ENCODE measurements around the gene SLC6A13. TPM values are rescaled to one million over a fixed set of nuclear protein-coding genes. Genes with fewer than 3 reads are reported as not detected.
A peak's percentile ranks its signal among the peaks of the same experiment; 100 is the strongest.

SLC6A13 gene
- total and polyA plus RNA-seq, 3 donors from 2014 or later = 3.5 to 12.5 (median 4.7) TPM

GRCh38 chr12:271161-271560, 8.5 kb upstream of the SLC6A13 start:
- no peaks in the 10 kb centered on the region for H3K4me1 ChIP-seq
- TF ChIP-seq POLR2A (IDR thresholded peaks at IDR 0.05) (no peak), CTCF (IDR thresholded peaks at IDR 0.05) (no peak)
- H3K4me3 ChIP-seq = no peak overlapping the region
- no peak overlapping the region for H3K27ac ChIP-seq
- intact Hi-C loops (cut with DNase I; ENCODE audit: low total_unique reads) = no loop called here
- DNase-seq = peak; percentile 32
- no peaks in the 10 kb centered on the region for H3K36me3 ChIP-seq (ENCODE audit: low read depth, missing control alignments)
- H3K27me3 ChIP-seq = no peaks in the 10 kb centered on the region
- 58 to 67% methylated on average over 4 of the region's 4 CpGs for WGBS, 2 donors
- no peaks in the 10 kb centered on the region for H3K9me3 ChIP-seq

- WGBS, 2 donors = 20 to 29% methylated on average over 3 of the region's 3 CpGs
- Histone ChIP-seq H3K4me1 (no peaks in the 10 kb centered on the region), H3K9me3 (no peaks in the 10 kb centered on the region), H3K36me3 (ENCODE audit: low read depth, missing control alignments) (no peaks in the 10 kb centered on the region), H3K4me3 (no peak overlapping the region), H3K27ac (no peak overlapping the region), H3K27me3 (no peaks in the 10 kb centered on the region)
- intact Hi-C loops (cut with DNase I; ENCODE audit: low total_unique reads) = no loop called here
- TF ChIP-seq CTCF (IDR thresholded peaks at IDR 0.05) (no peak), POLR2A (IDR thresholded peaks at IDR 0.05) (no peak)
- DNase-seq = peak; percentile 25
These were observed 6.6 kb upstream of the SLC6A13 start for GRCh38 chr12:269191-269590.

- no peaks in the 10 kb centered on the region for H3K27me3 ChIP-seq
- no peaks in the 10 kb centered on the region for H3K9me3 ChIP-seq
- intact Hi-C loops (cut with DNase I; ENCODE audit: low total_unique reads) = no loop called here
- WGBS, 2 donors = 42 to 48% methylated on average over 7 of the region's 7 CpGs
- no peak overlapping the region for H3K27ac ChIP-seq
- no peaks in the 10 kb centered on the region for H3K36me3 ChIP-seq (ENCODE audit: low read depth, missing control alignments)
- TF ChIP-seq POLR2A (IDR thresholded peaks at IDR 0.05) = no peak
- TF ChIP-seq CTCF (IDR thresholded peaks at IDR 0.05) = no peak
- DNase-seq = no peak
- H3K4me1 ChIP-seq = no peaks in the 10 kb centered on the region
- no peak overlapping the region for H3K4me3 ChIP-seq
These were observed 5.8 kb upstream of the SLC6A13 start for GRCh38 chr12:268483-268840.

GRCh38 chr12:267581-268482, 5.2 kb upstream of the SLC6A13 start:
- 39 to 49% methylated on average over 14 of the region's 14 CpGs for WGBS, 2 donors
- H3K36me3 ChIP-seq (ENCODE audit: low read depth, missing control alignments) = no peaks in the 10 kb centered on the region
- intact Hi-C loops (cut with DNase I; ENCODE audit: low total_unique reads) = no loop called here
- H3K27ac ChIP-seq = no peak overlapping the region
- DNase-seq = no peak
- no peak for TF ChIP-seq POLR2A (IDR thresholded peaks at IDR 0.05)
- TF ChIP-seq CTCF (IDR thresholded peaks at IDR 0.05) = no peak
- H3K27me3 ChIP-seq = no peaks in the 10 kb centered on the region
- H3K9me3 ChIP-seq = no peaks in the 10 kb centered on the region
- no peak overlapping the region for H3K4me3 ChIP-seq
- no peaks in the 10 kb centered on the region for H3K4me1 ChIP-seq

GRCh38 chr12:265096-265495, 2.5 kb upstream of the SLC6A13 start:
- Histone ChIP-seq H3K36me3 (ENCODE audit: low read depth, missing control alignments) (no peaks in the 10 kb centered on the region), H3K4me3 (no peak overlapping the region), H3K4me1 (no peaks in the 10 kb centered on the region), H3K9me3 (no peaks in the 10 kb centered on the region), H3K27me3 (no peaks in the 10 kb centered on the region), H3K27ac (no peak overlapping the region)
- intact Hi-C loops (cut with DNase I; ENCODE audit: low total_unique reads) = no loop called here
- no peak for TF ChIP-seq POLR2A (IDR thresholded peaks at IDR 0.05)
- TF ChIP-seq CTCF (IDR thresholded peaks at IDR 0.05) = no peak
- DNase-seq = no peak
- WGBS, 2 donors = 48 to 53% methylated on average over 3 of the region's 3 CpGs
